Measurements from ENCODE around the gene PML.

- TF ChIP-seq SMAD3 (CRISPR knock-in tag; IDR thresholded peaks at IDR 0.05; ENCODE audit: borderline replicate concordance), result no peak
- no peak for TF ChIP-seq E2F5 (CRISPR knock-in tag; IDR thresholded peaks at IDR 0.05)
- TF ChIP-seq NFYB (CRISPR knock-in tag; conservative IDR thresholded peaks at IDR 0.05; ENCODE audit: low read depth), result no peak
- TF ChIP-seq ZNF423 (CRISPR knock-in tag; IDR thresholded peaks at IDR 0.05), result no peak
- TF ChIP-seq ELF4 (CRISPR knock-in tag; IDR thresholded peaks at IDR 0.05; ENCODE audit: low read depth), result no peak
- TF ChIP-seq CTCF (IDR thresholded peaks at IDR 0.05), result no peak
- TF ChIP-seq STAT6 (CRISPR knock-in tag; conservative IDR thresholded peaks at IDR 0.05; ENCODE audit: low read depth), result no peak
- no peak for TF ChIP-seq HMGXB4 (CRISPR knock-in tag; IDR thresholded peaks at IDR 0.05)
Measured at GRCh38 chr15:73982222-73982962, 12.1 kb upstream of the PML start.
